Measurements from ENCODE around the gene EXOC2. TPM values are rescaled to one million over a fixed set of nuclear protein-coding genes. Genes with fewer than 3 reads are reported as not detected.

The EXOC2 gene
- total RNA-seq, 1 donor from 2014 or later: 44.4 TPM

- no peak overlapping the region for H3K27ac ChIP-seq (ENCODE audit: low read depth, low read length)
- no peaks in the 10 kb centered on the region for H3K27me3 Mint-ChIP-seq (ENCODE audit: low read depth, unreplicated experiment)
- DNase-seq (ENCODE audit: low read depth): no peak
- H3K79me2 ChIP-seq (ENCODE audit: insufficient read depth, low read length): no peaks in the 10 kb centered on the region
- H3K9me3 ChIP-seq (ENCODE audit: insufficient read depth, low read depth, low read length): no peaks in the 10 kb centered on the region
- peaks cover 4% of the 10 kb centered on the region for H3K4me1 Mint-ChIP-seq (ENCODE audit: low read depth, unreplicated experiment)
- H3K4me3 ChIP-seq (ENCODE audit: insufficient read depth, low read depth, low read length): no peak overlapping the region
- H3K27ac Mint-ChIP-seq (ENCODE audit: unreplicated experiment): no peak overlapping the region
- no peak overlapping the region for H3K4me3 Mint-ChIP-seq (ENCODE audit: unreplicated experiment)
- TF ChIP-seq EZH2 (IDR thresholded peaks at IDR 0.05; ENCODE audit: insufficient read depth, low read length): no peak
- no peak for TF ChIP-seq CTCF (IDR thresholded peaks at IDR 0.05; ENCODE audit: insufficient read depth, low read depth, low read length)
- no peaks in the 10 kb centered on the region for H3K27me3 ChIP-seq (ENCODE audit: insufficient read depth, low read length)
- peaks cover 10% of the 10 kb centered on the region for H3K36me3 Mint-ChIP-seq (ENCODE audit: low read depth, unreplicated experiment)
- no peaks in the 10 kb centered on the region for H3K36me3 ChIP-seq (ENCODE audit: insufficient read depth, low read length)
- H3K4me1 ChIP-seq (ENCODE audit: insufficient read depth, low read length): no peaks in the 10 kb centered on the region
- H3K9ac ChIP-seq (ENCODE audit: low read length): no peak overlapping the region
- H2AFZ ChIP-seq (ENCODE audit: low read depth, low read length): no peak overlapping the region
- no peaks in the 10 kb centered on the region for H3K9me3 Mint-ChIP-seq (ENCODE audit: unreplicated experiment)
- H4K20me1 ChIP-seq (ENCODE audit: insufficient read depth, low read length): peaks cover 4% of the 10 kb centered on the region
- FAIRE-seq: no peak
- H3K4me2 ChIP-seq (ENCODE audit: low read length): no peak overlapping the region
Observed at GRCh38 chr6:603265-603664, 89.7 kb downstream of the EXOC2 start.

GRCh38 chr6:599576-600448 lies 93.1 kb downstream of the EXOC2 start:
- Histone ChIP-seq H3K9ac (ENCODE audit: low read length) (no peak overlapping the region), H3K9me3 (ENCODE audit: insufficient read depth, low read depth, low read length) (no peaks in the 10 kb centered on the region), H3K4me2 (ENCODE audit: low read length) (no peak overlapping the region), H4K20me1 (ENCODE audit: insufficient read depth, low read length) (peaks cover 4% of the 10 kb centered on the region), H3K79me2 (ENCODE audit: insufficient read depth, low read length) (no peaks in the 10 kb centered on the region), H3K27ac (ENCODE audit: low read depth, low read length) (no peak overlapping the region), H3K36me3 (ENCODE audit: insufficient read depth, low read length) (peaks cover 2% of the 10 kb centered on the region), H3K27me3 (ENCODE audit: insufficient read depth, low read length) (no peaks in the 10 kb centered on the region), H3K4me3 (ENCODE audit: insufficient read depth, low read depth, low read length) (no peak overlapping the region), H3K4me1 (ENCODE audit: insufficient read depth, low read length) (no peaks in the 10 kb centered on the region), H2AFZ (ENCODE audit: low read depth, low read length) (no peak overlapping the region)
- H3K27me3 Mint-ChIP-seq (ENCODE audit: low read depth, unreplicated experiment): no peaks in the 10 kb centered on the region
- no peaks in the 10 kb centered on the region for H3K9me3 Mint-ChIP-seq (ENCODE audit: unreplicated experiment)
- no peak overlapping the region for H3K4me3 Mint-ChIP-seq (ENCODE audit: unreplicated experiment)
- FAIRE-seq (no peak), DNase-seq (ENCODE audit: low read depth) (no peak)
- H3K27ac Mint-ChIP-seq (ENCODE audit: unreplicated experiment): no peak overlapping the region
- H3K36me3 Mint-ChIP-seq (ENCODE audit: low read depth, unreplicated experiment): peaks cover 13% of the 10 kb centered on the region
- no peak for TF ChIP-seq CTCF (IDR thresholded peaks at IDR 0.05; ENCODE audit: insufficient read depth, low read depth, low read length)
- no peak for TF ChIP-seq EZH2 (IDR thresholded peaks at IDR 0.05; ENCODE audit: insufficient read depth, low read length)
- peaks cover 4% of the 10 kb centered on the region for H3K4me1 Mint-ChIP-seq (ENCODE audit: low read depth, unreplicated experiment)

GRCh38 chr6:593907-594212 lies 99.1 kb downstream of the EXOC2 start:
- FAIRE-seq (no peak), DNase-seq (ENCODE audit: low read depth) (no peak)
- H4K20me1 ChIP-seq (ENCODE audit: insufficient read depth, low read length): peaks cover 20% of the 10 kb centered on the region
- no peaks in the 10 kb centered on the region for H3K9me3 ChIP-seq (ENCODE audit: insufficient read depth, low read depth, low read length)
- no peaks in the 10 kb centered on the region for H3K9me3 Mint-ChIP-seq (ENCODE audit: unreplicated experiment)
- no peak overlapping the region for H3K9ac ChIP-seq (ENCODE audit: low read length)
- H3K27ac Mint-ChIP-seq (ENCODE audit: unreplicated experiment): no peak overlapping the region
- no peak overlapping the region for H3K4me3 ChIP-seq (ENCODE audit: insufficient read depth, low read depth, low read length)
- H3K4me3 Mint-ChIP-seq (ENCODE audit: unreplicated experiment): no peak overlapping the region
- no peaks in the 10 kb centered on the region for H3K4me1 ChIP-seq (ENCODE audit: insufficient read depth, low read length)
- H3K27me3 Mint-ChIP-seq (ENCODE audit: low read depth, unreplicated experiment): no peaks in the 10 kb centered on the region
- H3K79me2 ChIP-seq (ENCODE audit: insufficient read depth, low read length): no peaks in the 10 kb centered on the region
- H3K36me3 Mint-ChIP-seq (ENCODE audit: low read depth, unreplicated experiment): peaks cover 27% of the 10 kb centered on the region
- H3K4me1 Mint-ChIP-seq (ENCODE audit: low read depth, unreplicated experiment): peaks cover 17% of the 10 kb centered on the region
- no peak overlapping the region for H2AFZ ChIP-seq (ENCODE audit: low read depth, low read length)
- no peak overlapping the region for H3K27ac ChIP-seq (ENCODE audit: low read depth, low read length)
- peaks cover 13% of the 10 kb centered on the region for H3K36me3 ChIP-seq (ENCODE audit: insufficient read depth, low read length)
- no peak overlapping the region for H3K4me2 ChIP-seq (ENCODE audit: low read length)
- no peaks in the 10 kb centered on the region for H3K27me3 ChIP-seq (ENCODE audit: insufficient read depth, low read length)
- TF ChIP-seq EZH2 (IDR thresholded peaks at IDR 0.05; ENCODE audit: insufficient read depth, low read length): no peak
- no peak for TF ChIP-seq CTCF (IDR thresholded peaks at IDR 0.05; ENCODE audit: insufficient read depth, low read depth, low read length)
